Right lobe of liver (tissue), 6 donors: Measurements from ENCODE around the gene LYZL2. TPM values are rescaled to one million over a fixed set of nuclear protein-coding genes. Genes with fewer than 3 reads are reported as not detected.

Source experiments
- ATAC-seq, 4 donors: fragments of 200-7000 bp; cut with Tn5 transposase; one replicate each; pipeline ENCODE4 v1.9.1; 2020; ENCODE audit warnings: mild to moderate bottlenecking in 4 of 4, moderate library complexity in 4 of 4
- DNase-seq, 3 donors: peaks; one replicate each; pipeline ENCODE4 v3.0.0-alpha.2; 2020
- H3K27ac ChIP-seq, 3 donors: fragments of 200-600 bp; one replicate each; pipeline ENCODE4 v1.8.0; 2022
- H3K27me3 ChIP-seq, 2 donors: fragments of 200-600 bp; one replicate each; pipeline ENCODE4 v1.8.0; 2022
- H3K36me3 ChIP-seq, 4 donors: fragments of 200-600 bp; sonication (generic) in 1 of 4; one replicate each; pipeline versions ENCODE4 v1.5.1 to v1.8.0; 2017 to 2022; ENCODE audit warnings: control low read depth in 1 of 4
- H3K4me1 ChIP-seq, 4 donors: fragments of 200-600 bp; sonication (generic) in 1 of 4; one replicate each; pipeline versions ENCODE4 v1.5.1 to v1.8.0; 2017 to 2022; ENCODE audit warnings: control low read depth in 1 of 4
- H3K4me3 ChIP-seq, 3 donors: fragments of 200-600 bp; one replicate each; pipeline ENCODE4 v1.8.0; 2022
- H3K9me3 ChIP-seq, 4 donors: fragments of 200-600 bp; sonication (generic) in 1 of 4; one replicate each; pipeline versions ENCODE4 v1.5.1 to v1.8.0; 2017 to 2022; ENCODE audit warnings: control low read depth in 1 of 4
- POLR2A ChIP-seq: fragments of 450-650 bp; IDR thresholded peaks from one replicate; pipeline ENCODE4 v1.6.1; 2017; ENCODE audit warnings: antibody characterized with exemption, mild to moderate bottlenecking
- WGBS: methylation state at CpG from one replicate; pipeline ENCODE4 v1.1.6; 2018; ENCODE audit warnings: low coverage, low lambda C conversion rate; ENCODE audit not compliant: insufficient coverage; ENCODE audit errors: missing lambda C conversion rate; 5-methylcytosine and 5-hydroxymethylcytosine counted together
- intact Hi-C, 2 donors: fragments of 100-400 bp; cut with DNase I; formaldehyde crosslinking; loops; one replicate each; pipeline versions ENCODE4 v1.11.2 to v1.14.1; 2022
- total RNA-seq, 6 experiments: library from RNA; depleted of rRNA in 2 of 6; stranded (reverse); fragments of >200 nt in 2 of 6; fragmentation: NEBNext Ultra II Directional in 3 of 6; extraction: Animal tissue kit (Norgen Biotek cat#: 25700) in 3 of 6; gene quantifications; one replicate each; pipeline versions ENCODE4 v1.1.0 to v1.2.4, GENCODE V29; 2016 to 2023
- TF ChIP-seq, protein P1 (sequence below), 4 donors: fragments of 200-600 bp in 3 of 4; fragments of 450-650 bp in 1 of 4; IDR thresholded peaks; one replicate each; pipeline versions ENCODE4 v1.5.1 to v1.8.0; 2016 to 2022; ENCODE audit warnings: antibody characterized with exemption in 4 of 4, mild to moderate bottlenecking in 2 of 4
- donor health status: DM: no; HTN: yes; CAD: no.
- donor health status: DM: no; HTN: no; CAD: no.
- donor health status: DM: no; HTN: no; CAD: no.
- donor health status: DM: no; HTN: yes; CAD: no.
- donor health status: DM: no; HTN: yes; CAD: no.

Gene LYZL2
- total RNA-seq, 6 experiments from 2014 or later: not detected

GRCh38 chr10:30573721-30574431, 55.7 kb downstream of the LYZL2 start:
- Histone ChIP-seq H3K27me3 (no peaks in the 10 kb centered on the region), H3K27ac (no peak overlapping the region), H3K36me3 (no peaks in the 10 kb centered on the region), H3K4me1 (peaks cover 0 to 5% (median 0%) of the 10 kb centered on the region in 4 donors), H3K9me3 (no peaks in the 10 kb centered on the region), H3K4me3 (no peak overlapping the region)
- WGBS: 67% methylated on average over 6 of the region's 7 CpGs
- DNase-seq: no peak
- TF ChIP-seq POLR2A: no peak
- TF ChIP-seq, protein P1, sequence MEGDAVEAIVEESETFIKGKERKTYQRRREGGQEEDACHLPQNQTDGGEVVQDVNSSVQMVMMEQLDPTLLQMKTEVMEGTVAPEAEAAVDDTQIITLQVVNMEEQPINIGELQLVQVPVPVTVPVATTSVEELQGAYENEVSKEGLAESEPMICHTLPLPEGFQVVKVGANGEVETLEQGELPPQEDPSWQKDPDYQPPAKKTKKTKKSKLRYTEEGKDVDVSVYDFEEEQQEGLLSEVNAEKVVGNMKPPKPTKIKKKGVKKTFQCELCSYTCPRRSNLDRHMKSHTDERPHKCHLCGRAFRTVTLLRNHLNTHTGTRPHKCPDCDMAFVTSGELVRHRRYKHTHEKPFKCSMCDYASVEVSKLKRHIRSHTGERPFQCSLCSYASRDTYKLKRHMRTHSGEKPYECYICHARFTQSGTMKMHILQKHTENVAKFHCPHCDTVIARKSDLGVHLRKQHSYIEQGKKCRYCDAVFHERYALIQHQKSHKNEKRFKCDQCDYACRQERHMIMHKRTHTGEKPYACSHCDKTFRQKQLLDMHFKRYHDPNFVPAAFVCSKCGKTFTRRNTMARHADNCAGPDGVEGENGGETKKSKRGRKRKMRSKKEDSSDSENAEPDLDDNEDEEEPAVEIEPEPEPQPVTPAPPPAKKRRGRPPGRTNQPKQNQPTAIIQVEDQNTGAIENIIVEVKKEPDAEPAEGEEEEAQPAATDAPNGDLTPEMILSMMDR (IDR thresholded peaks at IDR 0.05): no peak
- intact Hi-C loops: no loop called here
- ATAC-seq: peak in 2 of 4 donors; percentile 45 to 57

- Histone ChIP-seq H3K27me3 (no peaks in the 10 kb centered on the region), H3K4me3 (no peak overlapping the region), H3K4me1 (no peaks in the 10 kb centered on the region), H3K9me3 (no peaks in the 10 kb centered on the region), H3K36me3 (no peaks in the 10 kb centered on the region), H3K27ac (no peak overlapping the region)
- no peak for ATAC-seq
- intact Hi-C loops: no loop called here
- DNase-seq: no peak
- 33% methylated on average over 1 of the region's 2 CpGs for WGBS
- TF ChIP-seq, protein P1 (IDR thresholded peaks at IDR 0.05): no peak
- no peak for TF ChIP-seq POLR2A
These were observed 64.1 kb downstream of the LYZL2 start for GRCh38 chr10:30565449-30565848.

GRCh38 chr10:30562787-30563186, 66.8 kb downstream of the LYZL2 start:
- H3K9me3 ChIP-seq: no peaks in the 10 kb centered on the region
- ATAC-seq: no peak
- 51% methylated on average over 3 of the region's 5 CpGs for WGBS
- H3K4me1 ChIP-seq: no peaks in the 10 kb centered on the region
- TF ChIP-seq, protein P1 (IDR thresholded peaks at IDR 0.05): no peak
- TF ChIP-seq POLR2A: no peak
- no peaks in the 10 kb centered on the region for H3K27me3 ChIP-seq
- no peak overlapping the region for H3K4me3 ChIP-seq
- intact Hi-C loops: no loop called here
- H3K27ac ChIP-seq: no peak overlapping the region
- no peaks in the 10 kb centered on the region for H3K36me3 ChIP-seq
- no peak for DNase-seq

Other genes with a start within 250 kb of the LYZL2 start
- gene MAP3K8, start 195.6 kb downstream of the LYZL2 start, total RNA-seq: 10 to 100 TPM in 1 of 6 experiments, 1 to 10 TPM in 5; 3.1 to 21.9 (median 6.1) TPM